ENCODE data around the gene CSNK1A1L. TPM values are rescaled to one million over a fixed set of nuclear protein-coding genes. Genes with fewer than 3 reads are reported as not detected.

Gene CSNK1A1L
- total RNA-seq, 6 experiments from 2014 or later, result not detected

Other genes with a start within 250 kb of the CSNK1A1L start
- 1 to 10 TPM in 4 of 6 experiments, under 1 TPM in 2; 0.80 to 1.5 (median 1.3) TPM for gene SMAD9, start 185.4 kb downstream of the CSNK1A1L start, total RNA-seq
- 10 to 100 TPM; 22.9 to 30.0 (median 28.5) TPM for gene ALG5, start 106.3 kb downstream of the CSNK1A1L start, total RNA-seq
- 10 to 100 TPM in 5 of 6 experiments, 1 to 10 TPM in 1; 9.3 to 14.4 (median 11.1) TPM for gene EXOSC8, start 104.9 kb downstream of the CSNK1A1L start, total RNA-seq
- gene SUPT20H, start 46.0 kb downstream of the CSNK1A1L start, total RNA-seq, result 10 to 100 TPM; 14.0 to 18.1 (median 16.1) TPM